Measurements from ENCODE around the gene EFCAB8.

EFCAB8 gene

GRCh38 chr20:32841632-32842031 lies 17.1 kb upstream of the EFCAB8 start:
- Histone ChIP-seq H3K27ac (no peak overlapping the region), H3K36me3 (peaks cover 98% of the 10 kb centered on the region), H3K4me2 (no peak overlapping the region), H3K27me3 (no peaks in the 10 kb centered on the region), H3K4me3 (no peak overlapping the region), H3K9ac (no peak overlapping the region), H4K20me1 (peaks cover 96% of the 10 kb centered on the region), H3K4me1 (peaks cover 26% of the 10 kb centered on the region), H3K9me3 (no peaks in the 10 kb centered on the region)
- TF ChIP-seq Cebpa-rat (IDR thresholded peaks at IDR 0.05), result no peak

GRCh38 chr20:32842688-32843524 lies 15.8 kb upstream of the EFCAB8 start:
- Histone ChIP-seq H3K4me1 (peaks cover 20% of the 10 kb centered on the region), H3K27me3 (no peaks in the 10 kb centered on the region), H3K4me2 (no peak overlapping the region), H3K9ac (no peak overlapping the region), H3K9me3 (no peaks in the 10 kb centered on the region), H3K4me3 (no peak overlapping the region), H3K36me3 (peaks cover 98% of the 10 kb centered on the region), H3K27ac (no peak overlapping the region), H4K20me1 (peaks cover 95% of the 10 kb centered on the region)
- TF ChIP-seq Cebpa-rat (IDR thresholded peaks at IDR 0.05), result no peak

- Histone ChIP-seq H3K4me3 (no peak overlapping the region), H3K4me2 (no peak overlapping the region), H3K27me3 (no peaks in the 10 kb centered on the region), H3K9me3 (no peaks in the 10 kb centered on the region), H3K27ac (no peak overlapping the region), H3K9ac (no peak overlapping the region), H4K20me1 (peaks cover 82% of the 10 kb centered on the region), H3K36me3 (peaks cover 98% of the 10 kb centered on the region), H3K4me1 (peaks cover 9% of the 10 kb centered on the region)
- TF ChIP-seq Cebpa-rat (IDR thresholded peaks at IDR 0.05), result no peak
These were observed 12.9 kb upstream of the EFCAB8 start for GRCh38 chr20:32845786-32846185.

- Histone ChIP-seq H3K9me3 (no peaks in the 10 kb centered on the region), H3K27me3 (no peaks in the 10 kb centered on the region), H3K4me3 (no peak overlapping the region), H3K4me1 (peaks cover 4% of the 10 kb centered on the region; the same call in 1 of the 2 replicates), H3K36me3 (peaks cover 100% of the 10 kb centered on the region), H3K27ac (no peak overlapping the region), H4K20me1 (peaks cover 75% of the 10 kb centered on the region), H3K9ac (no peak overlapping the region), H3K4me2 (no peak overlapping the region)
- TF ChIP-seq Cebpa-rat (IDR thresholded peaks at IDR 0.05), result no peak
These were observed 11.9 kb upstream of the EFCAB8 start for GRCh38 chr20:32846852-32847251.

GRCh38 chr20:32847964-32848363 lies 10.8 kb upstream of the EFCAB8 start:
- H3K9me3 ChIP-seq, result no peaks in the 10 kb centered on the region
- H3K27me3 ChIP-seq, result no peaks in the 10 kb centered on the region
- H3K9ac ChIP-seq, result no peak overlapping the region
- no peak overlapping the region for H3K4me2 ChIP-seq
- H3K27ac ChIP-seq, result no peak overlapping the region
- H3K4me3 ChIP-seq, result no peak overlapping the region
- peaks cover 97% of the 10 kb centered on the region for H3K36me3 ChIP-seq
- TF ChIP-seq Cebpa-rat (IDR thresholded peaks at IDR 0.05), result no peak
- peaks cover 64% of the 10 kb centered on the region for H4K20me1 ChIP-seq
- H3K4me1 ChIP-seq, result peaks cover 4% of the 10 kb centered on the region; the same call in 1 of the 2 replicates

- Histone ChIP-seq H3K4me3 (no peak overlapping the region), H4K20me1 (peaks cover 55% of the 10 kb centered on the region), H3K4me1 (peaks cover 4% of the 10 kb centered on the region; the same call in 1 of the 2 replicates), H3K9me3 (no peaks in the 10 kb centered on the region), H3K27me3 (no peaks in the 10 kb centered on the region), H3K27ac (no peak overlapping the region), H3K9ac (no peak overlapping the region), H3K36me3 (peaks cover 94% of the 10 kb centered on the region), H3K4me2 (no peak overlapping the region)
- TF ChIP-seq Cebpa-rat (IDR thresholded peaks at IDR 0.05), result no peak
These were observed 9.9 kb upstream of the EFCAB8 start for GRCh38 chr20:32848846-32849245.

- Histone ChIP-seq H3K4me3 (no peak overlapping the region), H3K9ac (no peak overlapping the region), H3K4me1 (peaks cover 4% of the 10 kb centered on the region; the same call in 1 of the 2 replicates), H3K27ac (no peak overlapping the region), H3K36me3 (peaks cover 87% of the 10 kb centered on the region), H3K27me3 (no peaks in the 10 kb centered on the region), H3K9me3 (no peaks in the 10 kb centered on the region), H4K20me1 (peaks cover 48% of the 10 kb centered on the region), H3K4me2 (no peak overlapping the region)
- no peak for TF ChIP-seq Cebpa-rat (IDR thresholded peaks at IDR 0.05)
These were observed 9.1 kb upstream of the EFCAB8 start for GRCh38 chr20:32849577-32849976.

GRCh38 chr20:32855387-32855786 lies 3.3 kb upstream of the EFCAB8 start:
- Histone ChIP-seq H3K27me3 (no peaks in the 10 kb centered on the region), H3K4me3 (no peak overlapping the region), H3K27ac (no peak overlapping the region; the same call in 1 of the 2 replicates), H3K4me1 (peaks cover 15% of the 10 kb centered on the region), H3K36me3 (peaks cover 60% of the 10 kb centered on the region), H3K9ac (no peak overlapping the region), H3K9me3 (no peaks in the 10 kb centered on the region), H3K4me2 (no peak overlapping the region), H4K20me1 (no peaks in the 10 kb centered on the region; the same call in 1 of the 2 replicates)
- no peak for TF ChIP-seq Cebpa-rat (IDR thresholded peaks at IDR 0.05)

GRCh38 chr20:32858189-32858588 lies 534 bp upstream of the EFCAB8 start:
- Histone ChIP-seq H3K27me3 (no peaks in the 10 kb centered on the region), H3K9ac (no peak overlapping the region), H3K9me3 (no peaks in the 10 kb centered on the region), H3K4me3 (no peak overlapping the region), H4K20me1 (no peaks in the 10 kb centered on the region; the same call in 1 of the 2 replicates), H3K4me1 (peaks cover 15% of the 10 kb centered on the region), H3K36me3 (peaks cover 35% of the 10 kb centered on the region), H3K27ac (no peak overlapping the region), H3K4me2 (no peak overlapping the region)
- no peak for TF ChIP-seq Cebpa-rat (IDR thresholded peaks at IDR 0.05)

GRCh38 chr20:32861446-32861845 lies 2.7 kb downstream of the EFCAB8 start:
- TF ChIP-seq Cebpa-rat (IDR thresholded peaks at IDR 0.05), result no peak
- no peak overlapping the region for H3K27ac ChIP-seq
- H3K4me2 ChIP-seq, result no peak overlapping the region
- H3K9me3 ChIP-seq, result no peaks in the 10 kb centered on the region
- H4K20me1 ChIP-seq, result no peaks in the 10 kb centered on the region
- H3K27me3 ChIP-seq, result no peaks in the 10 kb centered on the region
- no peak overlapping the region for H3K4me3 ChIP-seq
- peaks cover 24% of the 10 kb centered on the region for H3K36me3 ChIP-seq
- no peak overlapping the region for H3K9ac ChIP-seq
- peaks cover under 1% of the 10 kb centered on the region; the same call in 1 of the 2 replicates for H3K4me1 ChIP-seq

All from BLaER1 (cell line).